Measurements from ENCODE around the gene SSR2. TPM values are rescaled to one million over a fixed set of nuclear protein-coding genes. Genes with fewer than 3 reads are reported as not detected.

Gene SSR2
- total RNA-seq, 1 donor from 2014 or later: 207 TPM

GRCh38 chr1:156009404-156009803 lies 11.3 kb downstream of the SSR2 start:
- H3K9me3 ChIP-seq: no peaks in the 10 kb centered on the region
- ATAC-seq (no peak), DNase-seq (no peak)
- H3K36me3 ChIP-seq: peaks cover 74% of the 10 kb centered on the region
- no peak overlapping the region for H3K4me3 ChIP-seq
- H3K4me1 ChIP-seq: peaks cover 9% of the 10 kb centered on the region
- H3K27me3 ChIP-seq (ENCODE audit: low read depth): no peaks in the 10 kb centered on the region
- intact Hi-C loops (cut with DNase I): no loop called here
- TF ChIP-seq, protein P1, sequence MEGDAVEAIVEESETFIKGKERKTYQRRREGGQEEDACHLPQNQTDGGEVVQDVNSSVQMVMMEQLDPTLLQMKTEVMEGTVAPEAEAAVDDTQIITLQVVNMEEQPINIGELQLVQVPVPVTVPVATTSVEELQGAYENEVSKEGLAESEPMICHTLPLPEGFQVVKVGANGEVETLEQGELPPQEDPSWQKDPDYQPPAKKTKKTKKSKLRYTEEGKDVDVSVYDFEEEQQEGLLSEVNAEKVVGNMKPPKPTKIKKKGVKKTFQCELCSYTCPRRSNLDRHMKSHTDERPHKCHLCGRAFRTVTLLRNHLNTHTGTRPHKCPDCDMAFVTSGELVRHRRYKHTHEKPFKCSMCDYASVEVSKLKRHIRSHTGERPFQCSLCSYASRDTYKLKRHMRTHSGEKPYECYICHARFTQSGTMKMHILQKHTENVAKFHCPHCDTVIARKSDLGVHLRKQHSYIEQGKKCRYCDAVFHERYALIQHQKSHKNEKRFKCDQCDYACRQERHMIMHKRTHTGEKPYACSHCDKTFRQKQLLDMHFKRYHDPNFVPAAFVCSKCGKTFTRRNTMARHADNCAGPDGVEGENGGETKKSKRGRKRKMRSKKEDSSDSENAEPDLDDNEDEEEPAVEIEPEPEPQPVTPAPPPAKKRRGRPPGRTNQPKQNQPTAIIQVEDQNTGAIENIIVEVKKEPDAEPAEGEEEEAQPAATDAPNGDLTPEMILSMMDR (IDR thresholded peaks at IDR 0.05): no peak
- no peak overlapping the region for H3K27ac ChIP-seq

- intact Hi-C loops (cut with DNase I): no loop called here
- TF ChIP-seq, protein P1 (IDR thresholded peaks at IDR 0.05): no peak
- no peaks in the 10 kb centered on the region for H3K27me3 ChIP-seq (ENCODE audit: low read depth)
- H3K9me3 ChIP-seq: no peaks in the 10 kb centered on the region
- H3K4me3 ChIP-seq: no peak overlapping the region
- H3K36me3 ChIP-seq: peaks cover 48% of the 10 kb centered on the region
- DNase-seq: no peak
- H3K27ac ChIP-seq: peak overlapping the region; percentile 18
- ATAC-seq: no peak
- no peaks in the 10 kb centered on the region for H3K4me1 ChIP-seq
Measured at GRCh38 chr1:156006666-156007376, 13.9 kb downstream of the SSR2 start.

- intact Hi-C loops (cut with DNase I): no loop called here
- ATAC-seq (peak; percentile 44 to 54), DNase-seq (no peak)
- no peak overlapping the region for H3K4me3 ChIP-seq
- TF ChIP-seq, protein P1 (IDR thresholded peaks at IDR 0.05): no peak
- H3K36me3 ChIP-seq: peaks cover 30% of the 10 kb centered on the region
- no peaks in the 10 kb centered on the region for H3K4me1 ChIP-seq
- H3K27ac ChIP-seq: no peak overlapping the region
- H3K9me3 ChIP-seq: no peaks in the 10 kb centered on the region
- no peaks in the 10 kb centered on the region for H3K27me3 ChIP-seq (ENCODE audit: low read depth)
Measured at GRCh38 chr1:156004843-156005584, 15.7 kb downstream of the SSR2 start.

DNA sequence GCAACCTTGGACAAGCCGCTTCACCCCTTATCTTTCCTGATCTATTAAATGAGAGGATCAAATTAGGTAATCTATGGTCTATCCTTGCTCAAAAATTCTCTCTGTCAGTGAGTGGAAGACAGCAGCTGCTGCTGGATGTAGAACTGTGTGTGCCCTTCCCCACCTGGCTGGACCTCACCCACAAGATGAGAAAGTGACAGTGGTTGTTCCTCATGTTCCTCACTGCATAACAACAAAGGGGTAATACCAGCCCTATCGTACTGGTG lies 16.9 kb downstream of the SSR2 start:
- Histone ChIP-seq H3K27me3 (ENCODE audit: low read depth) (no peaks in the 10 kb centered on the region), H3K4me1 (no peaks in the 10 kb centered on the region), H3K36me3 (peaks cover 18% of the 10 kb centered on the region), H3K4me3 (peak overlapping the region; percentile 46), H3K27ac (peak overlapping the region; percentile 63), H3K9me3 (no peaks in the 10 kb centered on the region)
- TF ChIP-seq, protein P1 (IDR thresholded peaks at IDR 0.05): no peak
- DNase-seq: no peak
- no peak for ATAC-seq
- intact Hi-C loops (cut with DNase I): no loop called here

- DNase-seq (peak; percentile 56), ATAC-seq (peak; percentile 84 to 87)
- intact Hi-C loops (cut with DNase I): no loop called here
- Histone ChIP-seq H3K4me3 (peak overlapping the region; percentile 46), H3K27ac (peak overlapping the region; percentile 63), H3K4me1 (no peaks in the 10 kb centered on the region), H3K36me3 (peaks cover 3% of the 10 kb centered on the region), H3K27me3 (ENCODE audit: low read depth) (no peaks in the 10 kb centered on the region), H3K9me3 (no peaks in the 10 kb centered on the region)
- TF ChIP-seq, protein P1 (IDR thresholded peaks at IDR 0.05): no peak
Measured at GRCh38 chr1:156002188-156002911, 18.4 kb downstream of the SSR2 start.

Data from lower lobe of right lung (tissue), 2 donors.